HT-29 (cell line): ENCODE results near the gene RIMKLB. TPM values are rescaled to one million over a fixed set of nuclear protein-coding genes. Genes with fewer than 3 reads are reported as not detected.
"Not testable (repeated sequence)": the region's sequence is repeated elsewhere in the genome, so short reads cannot be mapped to it uniquely, and the experiment has no call there.

Source experiments
- DNase-seq: peaks from one replicate; pipeline ENCODE4 v3.0.0-alpha.2; 2015; ENCODE audit warnings: low spot score
- total RNA-seq: library from RNA; depleted of rRNA; stranded (reverse); fragments of >200 nt; shearing (Covaris generic); gene quantifications from 2 replicates; pipeline ENCODE4 v1.2.3, GENCODE V29; 2014; rRNA removed

RIMKLB gene
- total RNA-seq, 1 experiment from 2014 or later = not detected

DNA sequence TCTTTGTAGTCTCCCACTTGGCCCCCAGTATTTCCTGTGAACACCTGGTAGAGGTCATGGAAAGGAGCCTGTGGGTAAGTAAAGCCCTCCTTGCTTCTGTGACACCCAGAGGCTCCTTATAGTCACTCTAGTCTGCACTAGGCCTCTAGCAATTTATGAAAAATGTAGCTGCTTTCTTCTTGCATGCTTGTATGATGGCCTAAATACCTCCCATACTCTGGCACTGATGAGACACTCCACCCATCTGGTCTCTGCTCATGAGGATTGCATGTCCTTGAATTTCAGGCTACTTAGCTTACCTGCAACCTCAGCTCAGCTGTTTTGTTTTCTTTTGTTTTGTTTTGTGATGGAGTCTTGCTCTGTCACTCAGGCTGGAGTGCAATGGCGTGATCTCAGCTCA, 120.1 kb downstream of the RIMKLB start:
- no peak for DNase-seq

- no peak for DNase-seq
Observed at GRCh38 chr12:8818526-8818925, 120.7 kb downstream of the RIMKLB start.

GRCh38 chr12:8819666-8819980, 121.8 kb downstream of the RIMKLB start:
- DNase-seq = no peak

GRCh38 chr12:8820676-8821407, 123.1 kb downstream of the RIMKLB start:
- DNase-seq = not testable (repeated sequence)

GRCh38 chr12:8821591-8821990, 123.8 kb downstream of the RIMKLB start:
- no peak for DNase-seq

- DNase-seq = no peak
Observed at GRCh38 chr12:8822298-8822697, 124.5 kb downstream of the RIMKLB start, which contains the start of gene A2ML1. A2ML1 (plus strand) TSS chr12:8822621; CDS start chr12:8822652, 31 bp downstream.

GRCh38 chr12:8823565-8824300, 125.9 kb downstream of the RIMKLB start:
- DNase-seq = no peak

- DNase-seq = no peak
Observed at GRCh38 chr12:8827551-8828256, 129.9 kb downstream of the RIMKLB start.

GRCh38 chr12:8828257-8829124, 130.7 kb downstream of the RIMKLB start:
- no peak for DNase-seq

DNA sequence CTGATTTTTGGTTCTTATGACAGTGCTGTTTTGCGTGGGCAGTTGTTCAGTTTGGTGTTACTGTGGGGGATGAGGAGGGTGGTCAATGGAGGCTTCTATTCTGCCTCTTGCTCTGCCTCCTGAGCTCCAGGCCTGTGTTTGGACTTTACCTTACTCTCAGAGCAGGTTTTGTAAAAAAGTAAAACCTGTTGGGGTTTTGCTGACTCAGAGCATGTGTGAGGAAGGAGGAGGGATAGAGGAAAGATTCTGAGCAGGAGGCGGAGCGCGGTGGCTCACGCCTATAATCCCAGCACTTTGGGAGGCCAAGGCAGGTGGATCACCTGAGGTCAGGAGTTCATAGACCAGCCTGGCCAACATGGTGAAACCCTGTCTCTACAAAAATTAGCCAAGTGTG, 131.3 kb downstream of the RIMKLB start:
- DNase-seq = no peak

GRCh38 chr12:8829621-8830020, 131.8 kb downstream of the RIMKLB start:
- DNase-seq = no peak

- DNase-seq = no peak
Observed at GRCh38 chr12:8831116-8831515, 133.3 kb downstream of the RIMKLB start.

- no peak for DNase-seq
Observed at GRCh38 chr12:8832500-8832899, 134.7 kb downstream of the RIMKLB start.

Other genes with a start within 250 kb of the RIMKLB start
- not detected in 2 replicates for gene CLEC6A, start 242.0 kb upstream of the RIMKLB start, total RNA-seq
- not detected in 2 replicates for gene CLEC4D, start 184.5 kb upstream of the RIMKLB start, total RNA-seq
- not detected in 2 replicates for gene CLEC4E, start 157.1 kb upstream of the RIMKLB start, total RNA-seq
- not detected in 2 replicates for gene AICDA, start 85.1 kb upstream of the RIMKLB start, total RNA-seq
- gene MFAP5, start 35.2 kb upstream of the RIMKLB start, total RNA-seq = not detected in 2 replicates
- gene A2ML1, start 124.6 kb downstream of the RIMKLB start, total RNA-seq = not detected in 2 replicates
- gene PHC1, start 216.5 kb downstream of the RIMKLB start, total RNA-seq = 0.79 and 2.5 TPM in 2 replicates